CD4-positive, alpha-beta T cell (primary cell): ENCODE data around the gene GNG13. TPM values are rescaled to one million over a fixed set of nuclear protein-coding genes. Genes with fewer than 3 reads are reported as not detected.
A peak's percentile ranks its signal among the peaks of the same experiment; 100 is the strongest.
"Not testable (repeated sequence)": the region's sequence is repeated elsewhere in the genome, so short reads cannot be mapped to it uniquely, and the experiment has no call there.

ENCODE experiments used
- ATAC-seq: fragments of 200-7000 bp; cut with Tn5 transposase; one replicate; pipeline ENCODE4 v1.10.0; 2022; ENCODE audit warnings: mild to moderate bottlenecking; ENCODE audit not compliant: poor library complexity
- CTCF ChIA-PET: fragments of 350-600 bp; sonication (Branson Sonifier 250); formaldehyde crosslinking; loops from one replicate; lab custom pipeline; 2021; ENCODE audit warnings: antibody characterized with exemption, inconsistent platforms; lab: Charles Lee
- POLR2A ChIA-PET: fragments of 350-600 bp; sonication (Branson Sonifier 250); formaldehyde crosslinking; loops from one replicate; lab custom pipeline; 2021; ENCODE audit warnings: antibody characterized with exemption, inconsistent platforms; lab: Charles Lee
- DNase-seq, 14 experiments: peaks; one replicate each; pipeline ENCODE4 v3.0.0-alpha.2; 2013 to 2020; ENCODE audit warnings: mixed read lengths in 2 of 14
- H3K27ac ChIP-seq, 2 donors: one replicate each; pipeline versions ENCODE4 v1.5.1 to v1.7.0; 2013; ENCODE audit warnings: low read length in 2 of 2, low read depth in 1 of 2, mild to moderate bottlenecking in 1 of 2
- H3K27me3 ChIP-seq, 2 experiments: 1 replicate in 1 of 2; 2 replicates in 1 of 2; pipeline versions ENCODE4 v1.6.1 to v1.7.0; 2013; ENCODE audit warnings: low read length in 2 of 2, control low read depth in 1 of 2, mild to moderate bottlenecking in 1 of 2, moderate library complexity in 1 of 2; ENCODE audit not compliant: insufficient read depth in 2 of 2, control insufficient read depth in 1 of 2
- H3K36me3 ChIP-seq: one replicate; pipeline ENCODE4 v1.6.1; 2013; ENCODE audit warnings: low read length, control low read depth; ENCODE audit not compliant: insufficient read depth
- H3K4me1 ChIP-seq: one replicate; pipeline ENCODE4 v1.6.1; 2013; ENCODE audit warnings: low read length, control low read depth; ENCODE audit not compliant: insufficient read depth
- H3K4me3 ChIP-seq: one replicate; pipeline ENCODE4 v1.5.1; 2013; ENCODE audit warnings: mild to moderate bottlenecking, low read length, moderate library complexity
- H3K9me3 ChIP-seq, 2 experiments: 1 replicate in 1 of 2; 2 replicates in 1 of 2; pipeline versions ENCODE4 v1.6.1 to v1.7.0; 2013; ENCODE audit warnings: low read length in 2 of 2, mild to moderate bottlenecking in 2 of 2, control low read depth in 1 of 2, moderate library complexity in 1 of 2; ENCODE audit not compliant: control insufficient read depth in 1 of 2, insufficient read depth in 1 of 2
- H3K27ac Mint-ChIP-seq: one replicate; pipeline ENCODE4 v1.8.0; 2020; ENCODE audit warnings: mixed read lengths
- H3K27me3 Mint-ChIP-seq: one replicate; pipeline ENCODE4 v1.8.0; 2021; ENCODE audit warnings: mixed read lengths
- H3K36me3 Mint-ChIP-seq: one replicate; pipeline ENCODE4 v1.8.0; 2021; ENCODE audit warnings: low read depth, mixed read lengths
- H3K4me1 Mint-ChIP-seq: one replicate; pipeline ENCODE4 v1.8.0; 2021; ENCODE audit warnings: low read depth, mixed read lengths
- H3K4me3 Mint-ChIP-seq: one replicate; pipeline ENCODE4 v1.8.0; 2020; ENCODE audit warnings: mild to moderate bottlenecking, mixed read lengths
- H3K9me3 Mint-ChIP-seq: one replicate; pipeline ENCODE4 v1.8.0; 2020; ENCODE audit warnings: mixed read lengths
- intact Hi-C, 2 experiments: fragments of 100-400 bp; cut with DNase I in 1 of 2; cut with micrococcal nuclease in 1 of 2; formaldehyde crosslinking; loops; one replicate each; pipeline versions ENCODE4 v1.15.1 to v1.9.0; 2023 to 2025; cut with DNase I, micrococcal nuclease
- total RNA-seq, 174 experiments: library from RNA in 2 of 174; stranded (reverse) in 2 of 174; gene quantifications; one replicate each; pipeline ENCODE4 v1.2.3 and lab custom pipeline; 2021 to 2026
- TF ChIP-seq, protein P1 (sequence below): fragments of 200-600 bp; IDR thresholded peaks from one replicate; pipeline ENCODE4 v1.8.0; 2022; ENCODE audit warnings: antibody characterized with exemption, mild to moderate bottlenecking

Gene GNG13
- total RNA-seq, 2 experiments from 2014 or later: not detected

GRCh38 chr16:756428-756827 lies 44.1 kb downstream of the GNG13 start:
- H3K27ac Mint-ChIP-seq: no peak overlapping the region
- intact Hi-C loops: no loop called here
- DNase-seq (no peak), ATAC-seq (no peak)
- ChIA-PET CTCF (no interaction called here), POLR2A (no interaction called here)
- H3K36me3 ChIP-seq: no peaks in the 10 kb centered on the region
- H3K4me3 Mint-ChIP-seq: no peak overlapping the region
- H3K4me3 ChIP-seq: no peak overlapping the region
- H3K9me3 ChIP-seq: no peaks in the 10 kb centered on the region
- no peaks in the 10 kb centered on the region for H3K4me1 Mint-ChIP-seq
- peaks cover 7% of the 10 kb centered on the region for H3K4me1 ChIP-seq
- H3K9me3 Mint-ChIP-seq: no peaks in the 10 kb centered on the region
- H3K27me3 Mint-ChIP-seq: peaks cover 5% of the 10 kb centered on the region
- no peaks in the 10 kb centered on the region for H3K27me3 ChIP-seq
- H3K36me3 Mint-ChIP-seq: no peaks in the 10 kb centered on the region
- no peak overlapping the region for H3K27ac ChIP-seq
- TF ChIP-seq, protein P1, sequence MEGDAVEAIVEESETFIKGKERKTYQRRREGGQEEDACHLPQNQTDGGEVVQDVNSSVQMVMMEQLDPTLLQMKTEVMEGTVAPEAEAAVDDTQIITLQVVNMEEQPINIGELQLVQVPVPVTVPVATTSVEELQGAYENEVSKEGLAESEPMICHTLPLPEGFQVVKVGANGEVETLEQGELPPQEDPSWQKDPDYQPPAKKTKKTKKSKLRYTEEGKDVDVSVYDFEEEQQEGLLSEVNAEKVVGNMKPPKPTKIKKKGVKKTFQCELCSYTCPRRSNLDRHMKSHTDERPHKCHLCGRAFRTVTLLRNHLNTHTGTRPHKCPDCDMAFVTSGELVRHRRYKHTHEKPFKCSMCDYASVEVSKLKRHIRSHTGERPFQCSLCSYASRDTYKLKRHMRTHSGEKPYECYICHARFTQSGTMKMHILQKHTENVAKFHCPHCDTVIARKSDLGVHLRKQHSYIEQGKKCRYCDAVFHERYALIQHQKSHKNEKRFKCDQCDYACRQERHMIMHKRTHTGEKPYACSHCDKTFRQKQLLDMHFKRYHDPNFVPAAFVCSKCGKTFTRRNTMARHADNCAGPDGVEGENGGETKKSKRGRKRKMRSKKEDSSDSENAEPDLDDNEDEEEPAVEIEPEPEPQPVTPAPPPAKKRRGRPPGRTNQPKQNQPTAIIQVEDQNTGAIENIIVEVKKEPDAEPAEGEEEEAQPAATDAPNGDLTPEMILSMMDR: no peak

- CTCF ChIA-PET: no interaction called here
- Mint-ChIP-seq H3K27me3 (peaks cover 5% of the 10 kb centered on the region), H3K4me3 (no peak overlapping the region), H3K27ac (no peak overlapping the region), H3K4me1 (no peaks in the 10 kb centered on the region), H3K36me3 (no peaks in the 10 kb centered on the region), H3K9me3 (no peaks in the 10 kb centered on the region)
- no peak overlapping the region for H3K27ac ChIP-seq
- peak; percentile 68 for ATAC-seq
- POLR2A ChIA-PET: interaction anchor here (0.6 kb wide), 1 partner anchor 152 kb away, joined by 4 read pairs; no protein-coding TSS in a partner anchor
- peak in 3 of 14 experiments; percentile 24 to 33 (median 30) for DNase-seq
- H3K9me3 ChIP-seq: no peaks in the 10 kb centered on the region
- H3K27me3 ChIP-seq: no peaks in the 10 kb centered on the region
- intact Hi-C loops: no loop called here
- TF ChIP-seq, protein P1: no peak
- no peak overlapping the region for H3K4me3 ChIP-seq
- H3K4me1 ChIP-seq: peaks cover 7% of the 10 kb centered on the region
- no peaks in the 10 kb centered on the region for H3K36me3 ChIP-seq
These were observed 45.9 kb downstream of the GNG13 start for GRCh38 chr16:754656-755055.

- H3K27ac ChIP-seq, CTCF ChIA-PET, H3K4me1 ChIP-seq, H3K36me3 ChIP-seq, H3K9me3 ChIP-seq, H3K4me3 Mint-ChIP-seq, DNase-seq, intact Hi-C loops, H3K9me3 Mint-ChIP-seq, H3K27me3 ChIP-seq, POLR2A ChIA-PET, H3K36me3 Mint-ChIP-seq, H3K4me1 Mint-ChIP-seq, H3K4me3 ChIP-seq, ATAC-seq, H3K27me3 Mint-ChIP-seq, H3K27ac Mint-ChIP-seq: not testable (repeated sequence)
These were observed 46.4 kb downstream of the GNG13 start for GRCh38 chr16:754121-754607.

DNA sequence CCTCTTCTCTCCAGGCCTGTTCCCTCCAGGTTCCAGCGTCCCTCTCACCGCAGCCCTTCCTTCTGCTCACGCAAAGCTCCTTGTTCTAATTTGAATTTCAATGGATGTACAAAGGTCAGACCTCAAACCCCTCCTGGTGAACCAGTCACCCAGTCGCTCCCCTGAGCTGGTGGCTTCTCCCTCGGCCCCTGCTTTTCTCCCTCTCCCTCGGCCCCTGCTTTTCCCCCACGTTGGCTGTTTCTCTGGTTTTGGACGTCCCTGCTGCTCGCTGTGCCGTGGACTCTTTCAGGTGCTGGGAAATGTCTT lies 48.6 kb downstream of the GNG13 start:
- CTCF ChIA-PET: no interaction called here
- no peaks in the 10 kb centered on the region for H3K36me3 ChIP-seq
- H3K27ac ChIP-seq: no peak overlapping the region
- ATAC-seq: no peak
- TF ChIP-seq, protein P1: no peak
- H3K4me3 Mint-ChIP-seq: no peak overlapping the region
- no peaks in the 10 kb centered on the region for H3K36me3 Mint-ChIP-seq
- no peaks in the 10 kb centered on the region for H3K9me3 Mint-ChIP-seq
- no peak overlapping the region for H3K4me3 ChIP-seq
- H3K27ac Mint-ChIP-seq: no peak overlapping the region
- no peaks in the 10 kb centered on the region for H3K27me3 ChIP-seq
- no peaks in the 10 kb centered on the region for H3K4me1 Mint-ChIP-seq
- H3K9me3 ChIP-seq: no peaks in the 10 kb centered on the region
- H3K27me3 Mint-ChIP-seq: peaks cover 5% of the 10 kb centered on the region
- no peak for DNase-seq
- POLR2A ChIA-PET: no interaction called here
- peaks cover 7% of the 10 kb centered on the region for H3K4me1 ChIP-seq
- intact Hi-C loops: no loop called here
